HEK293 (cell line): ENCODE measurements around the gene PGS1.

Experiments used
- CTCF ChIA-PET: fragments of 350-600 bp; formaldehyde crosslinking; extraction: SDS; loops from one replicate; lab custom pipeline; 2021; ENCODE audit warnings: antibody characterized with exemption; lab: Yijun Ruan, JAX
- POLR2A ChIA-PET: fragments of 300-600 bp; formaldehyde crosslinking; extraction: SDS; loops from one replicate; lab custom pipeline; 2020; ENCODE audit warnings: antibody characterized with exemption, inconsistent platforms; lab: Yijun Ruan, JAX
- H3K27ac ChIP-seq: fragments of 200-500 bp; sonication (Bioruptor generic); 2 replicates; pipeline ENCODE4 v1.5.1; 2014; ENCODE audit warnings: low read depth, low read length, control low read depth, inconsistent platforms; ENCODE audit errors: extremely low read depth
- H3K36me3 ChIP-seq, 2 experiments: fragments of 200-500 bp in 1 of 2; sonication (Bioruptor generic) in 1 of 2; 1 replicate in 1 of 2; 2 replicates in 1 of 2; pipeline ENCODE4 v1.5.1; 2014 to 2017; ENCODE audit warnings: inconsistent platforms in 2 of 2, low read length in 2 of 2; ENCODE audit not compliant: control insufficient read depth in 2 of 2, insufficient read depth in 1 of 2
- H3K4me1 ChIP-seq: fragments of 200-500 bp; sonication (Bioruptor generic); 2 replicates; pipeline ENCODE4 v1.5.1; 2014; ENCODE audit warnings: mild to moderate bottlenecking, low read length, inconsistent platforms; ENCODE audit not compliant: control insufficient read depth, insufficient read depth
- H3K4me3 ChIP-seq: 2 replicates; pipeline ENCODE4 v1.5.1; 2011; ENCODE audit warnings: low read depth, mild to moderate bottlenecking, control low read depth, low read length, moderate library complexity
- H3K9me3 ChIP-seq: fragments of 200-500 bp; sonication (Bioruptor generic); 2 replicates; pipeline ENCODE4 v1.5.1; 2014; ENCODE audit warnings: low read depth, low read length, inconsistent platforms; ENCODE audit not compliant: control insufficient read depth, insufficient read depth
- GLI2 ChIP-seq: fragments of 450-650 bp; formaldehyde crosslinking; IDR thresholded peaks from 2 replicates; pipeline ENCODE4; 2017; ENCODE audit warnings: missing biosample characterization, missing genetic modification characterization, low read depth, borderline replicate concordance
- GLI4 ChIP-seq: fragments of 450-650 bp; formaldehyde crosslinking; IDR thresholded peaks from 2 replicates; pipeline ENCODE4 v1.5.1; 2016; ENCODE audit warnings: missing biosample characterization, missing genetic modification characterization
- GLIS2 ChIP-seq: fragments of 450-650 bp; formaldehyde crosslinking; IDR thresholded peaks from 2 replicates; pipeline ENCODE4 v1.5.1; 2016; ENCODE audit warnings: missing biosample characterization, missing genetic modification characterization
- KLF10 ChIP-seq: fragments of 450-650 bp; IDR thresholded peaks from 2 replicates; pipeline ENCODE4 v1.5.1; 2018; ENCODE audit warnings: missing biosample characterization, mild to moderate bottlenecking, missing genetic modification characterization
- KLF7 ChIP-seq: fragments of 450-650 bp; formaldehyde crosslinking; IDR thresholded peaks from 2 replicates; pipeline ENCODE4 v1.5.1; 2016; ENCODE audit warnings: missing biosample characterization, missing genetic modification characterization, borderline replicate concordance
- MZF1 ChIP-seq: fragments of 450-650 bp; formaldehyde crosslinking; IDR thresholded peaks from 2 replicates; pipeline ENCODE4 v1.5.1; 2017; ENCODE audit warnings: missing biosample characterization, missing genetic modification characterization, borderline replicate concordance
- OSR2 ChIP-seq: fragments of 450-650 bp; formaldehyde crosslinking; IDR thresholded peaks from 2 replicates; pipeline ENCODE4 v1.5.1; 2016; ENCODE audit warnings: missing biosample characterization, missing genetic modification characterization
- PATZ1 ChIP-seq: fragments of 450-650 bp; formaldehyde crosslinking; IDR thresholded peaks from 2 replicates; pipeline ENCODE4 v1.5.1; 2016; ENCODE audit warnings: missing biosample characterization, missing genetic modification characterization
- SALL2 ChIP-seq: fragments of 450-650 bp; formaldehyde crosslinking; IDR thresholded peaks from 2 replicates; pipeline ENCODE4 v1.5.0; 2017; ENCODE audit warnings: missing biosample characterization, mild to moderate bottlenecking, missing genetic modification characterization, borderline replicate concordance
- SCRT2 ChIP-seq: fragments of 450-650 bp; formaldehyde crosslinking; IDR thresholded peaks from 2 replicates; pipeline ENCODE4 v1.5.1; 2016; ENCODE audit warnings: missing biosample characterization, missing genetic modification characterization
- SP7 ChIP-seq: fragments of 450-650 bp; formaldehyde crosslinking; IDR thresholded peaks from 2 replicates; pipeline ENCODE4 v1.5.1; 2016; ENCODE audit warnings: missing biosample characterization, missing genetic modification characterization
- YY1 ChIP-seq: fragments of 450-650 bp; formaldehyde crosslinking; IDR thresholded peaks from 2 replicates; pipeline ENCODE4 v1.5.1; 2018; ENCODE audit warnings: missing biosample characterization, missing genetic modification characterization
- ZBTB20 ChIP-seq: fragments of 450-650 bp; formaldehyde crosslinking; IDR thresholded peaks from 2 replicates; pipeline ENCODE4 v1.5.1; 2016; ENCODE audit warnings: missing biosample characterization, missing genetic modification characterization
- ZBTB21 ChIP-seq: fragments of 450-650 bp; formaldehyde crosslinking; IDR thresholded peaks from 2 replicates; pipeline ENCODE4 v1.5.1; 2017; ENCODE audit warnings: missing biosample characterization, missing genetic modification characterization
- ZBTB6 ChIP-seq: fragments of 450-650 bp; formaldehyde crosslinking; IDR thresholded peaks from 2 replicates; pipeline ENCODE4 v1.5.1; 2017; ENCODE audit warnings: missing biosample characterization, missing genetic modification characterization
- ZBTB8A ChIP-seq: fragments of 450-650 bp; formaldehyde crosslinking; IDR thresholded peaks from 2 replicates; pipeline ENCODE4 v1.5.1; 2016; ENCODE audit warnings: missing biosample characterization, missing genetic modification characterization
- ZNF146 ChIP-seq: fragments of 450-650 bp; formaldehyde crosslinking; IDR thresholded peaks from 2 replicates; pipeline ENCODE4 v1.5.1; 2016; ENCODE audit warnings: missing biosample characterization, missing genetic modification characterization
- ZNF2 ChIP-seq: fragments of 450-650 bp; formaldehyde crosslinking; IDR thresholded peaks from 2 replicates; pipeline ENCODE4 v1.5.1; 2016; ENCODE audit warnings: missing biosample characterization, missing genetic modification characterization
- ZNF214 ChIP-seq: fragments of 450-650 bp; formaldehyde crosslinking; IDR thresholded peaks from 2 replicates; pipeline ENCODE4 v1.5.1; 2017; ENCODE audit warnings: missing biosample characterization, mild to moderate bottlenecking, missing genetic modification characterization, borderline replicate concordance
- ZNF248 ChIP-seq: fragments of 450-650 bp; formaldehyde crosslinking; IDR thresholded peaks from 2 replicates; pipeline ENCODE4 v1.5.1; 2017; ENCODE audit warnings: missing biosample characterization, missing genetic modification characterization
- ZNF26 ChIP-seq: fragments of 450-650 bp; formaldehyde crosslinking; IDR thresholded peaks from 2 replicates; pipeline ENCODE4 v1.5.1; 2016; ENCODE audit warnings: missing biosample characterization, missing genetic modification characterization
- ZNF501 ChIP-seq: fragments of 450-650 bp; formaldehyde crosslinking; IDR thresholded peaks from 2 replicates; pipeline ENCODE4 v1.5.1; 2016; ENCODE audit warnings: missing biosample characterization, missing genetic modification characterization
- ZNF530 ChIP-seq: fragments of 450-650 bp; formaldehyde crosslinking; IDR thresholded peaks from 2 replicates; pipeline ENCODE4 v1.5.1; 2016; ENCODE audit warnings: low read depth, missing biosample characterization, missing genetic modification characterization
- ZNF571 ChIP-seq: fragments of 450-650 bp; formaldehyde crosslinking; IDR thresholded peaks from 2 replicates; pipeline ENCODE4 v1.5.0; 2017; ENCODE audit warnings: missing biosample characterization, missing genetic modification characterization
- ZNF580 ChIP-seq: fragments of 450-650 bp; formaldehyde crosslinking; IDR thresholded peaks from 2 replicates; pipeline ENCODE4 v1.5.1; 2016; ENCODE audit warnings: missing biosample characterization, missing genetic modification characterization
- ZNF585B ChIP-seq: fragments of 450-650 bp; formaldehyde crosslinking; IDR thresholded peaks from 2 replicates; pipeline ENCODE4 v1.5.1; 2016; ENCODE audit warnings: missing biosample characterization, missing genetic modification characterization
- ZNF610 ChIP-seq: fragments of 450-650 bp; formaldehyde crosslinking; IDR thresholded peaks from 2 replicates; pipeline ENCODE4 v1.5.1; 2016; ENCODE audit warnings: missing biosample characterization, missing genetic modification characterization, borderline replicate concordance
- ZNF692 ChIP-seq: fragments of 450-650 bp; formaldehyde crosslinking; IDR thresholded peaks from 2 replicates; pipeline ENCODE4 v1.5.1; 2016; ENCODE audit warnings: missing biosample characterization, missing genetic modification characterization
- ZSCAN23 ChIP-seq: fragments of 450-650 bp; formaldehyde crosslinking; IDR thresholded peaks from 2 replicates; pipeline ENCODE4 v1.5.1; 2016; ENCODE audit warnings: missing biosample characterization, missing genetic modification characterization

The PGS1 gene, protein sequence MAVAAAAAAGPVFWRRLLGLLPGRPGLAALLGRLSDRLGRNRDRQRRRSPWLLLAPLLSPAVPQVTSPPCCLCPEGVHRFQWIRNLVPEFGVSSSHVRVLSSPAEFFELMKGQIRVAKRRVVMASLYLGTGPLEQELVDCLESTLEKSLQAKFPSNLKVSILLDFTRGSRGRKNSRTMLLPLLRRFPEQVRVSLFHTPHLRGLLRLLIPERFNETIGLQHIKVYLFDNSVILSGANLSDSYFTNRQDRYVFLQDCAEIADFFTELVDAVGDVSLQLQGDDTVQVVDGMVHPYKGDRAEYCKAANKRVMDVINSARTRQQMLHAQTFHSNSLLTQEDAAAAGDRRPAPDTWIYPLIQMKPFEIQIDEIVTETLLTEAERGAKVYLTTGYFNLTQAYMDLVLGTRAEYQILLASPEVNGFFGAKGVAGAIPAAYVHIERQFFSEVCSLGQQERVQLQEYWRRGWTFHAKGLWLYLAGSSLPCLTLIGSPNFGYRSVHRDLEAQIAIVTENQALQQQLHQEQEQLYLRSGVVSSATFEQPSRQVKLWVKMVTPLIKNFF

GRCh38 chr17:78378225-78379130, at the start of gene PGS1:
PGS1 (plus strand) TSS chr17:78378649; CDS start chr17:78378666, 17 bp downstream.
- POLR2A ChIA-PET, result interaction anchor here (0.6 to 1.8 kb wide), 5 partner anchors 10 to 18 kb away, joined by 3 to 6 read pairs (median 3); no protein-coding TSS in a partner anchor
- Histone ChIP-seq H3K4me3 (peak within 1 kb of the TSS; percentile 92), H3K4me1 (peaks cover 5% of the 10 kb centered on the region; the same call in 1 of the 2 replicates), H3K36me3 (peaks cover 3% of the 10 kb centered on the region in 2 experiments), H3K9me3 (no peaks in the 10 kb centered on the region), H3K27ac (peak within 1 kb of the TSS; percentile 51; the same call in 1 of the 2 replicates)
- CTCF ChIA-PET, result interaction anchor here (1.4 to 1.8 kb wide), 3 partner anchors 18 to 43 kb away, joined by 4 to 8 read pairs (median 5); no protein-coding TSS in a partner anchor
- TF ChIP-seq KLF10 (tag by site-specific recombination), result 0 out of 2 replicates have a peak, but pooled peaks have one; percentile 61
- no peak for TF ChIP-seq SALL2 (tag by site-specific recombination)
- peak; percentile 85 for TF ChIP-seq GLI4 (tag by site-specific recombination)
- TF ChIP-seq ZNF571 (tag by site-specific recombination), result no peak
- peak; percentile 81; the same call in 1 of the 2 replicates for TF ChIP-seq GLIS2 (tag by site-specific recombination)
- TF ChIP-seq ZNF501, result peak; percentile 75
- peak; percentile 32; the same call in 1 of the 2 replicates for TF ChIP-seq ZBTB20
- TF ChIP-seq MZF1 (tag by site-specific recombination), result no peak
- TF ChIP-seq ZNF580, result peak; percentile 93
- peak; percentile 95 for TF ChIP-seq YY1 (tag by site-specific recombination)
- 0 out of 2 replicates have a peak, but pooled peaks have one; percentile 71 for TF ChIP-seq ZNF2 (tag by site-specific recombination)
- TF ChIP-seq ZNF530 (tag by site-specific recombination), result no peak
- TF ChIP-seq SCRT2 (tag by site-specific recombination), result peak; percentile 20; the same call in 1 of the 2 replicates
- TF ChIP-seq ZBTB8A (tag by site-specific recombination), result peak; percentile 60
- no peak for TF ChIP-seq ZNF214 (tag by site-specific recombination)
- TF ChIP-seq ZNF26, result no peak
- TF ChIP-seq ZNF692 (tag by site-specific recombination), result no peak
- 0 out of 2 replicates have a peak, but pooled peaks have one; percentile 45 for TF ChIP-seq ZSCAN23 (tag by site-specific recombination)
- TF ChIP-seq ZBTB6 (tag by site-specific recombination), result peak; percentile 97
- TF ChIP-seq ZNF585B (tag by site-specific recombination), result no peak
- 0 out of 2 replicates have a peak, but pooled peaks have one; percentile 19 for TF ChIP-seq ZNF146 (tag by site-specific recombination)
- TF ChIP-seq KLF7 (tag by site-specific recombination), result no peak
- peak; percentile 75 for TF ChIP-seq OSR2
- TF ChIP-seq ZBTB21 (tag by site-specific recombination), result peak; percentile 59
- TF ChIP-seq PATZ1 (tag by site-specific recombination), result peak; percentile 97
- TF ChIP-seq ZNF248 (tag by site-specific recombination), result no peak
- peak; percentile 76; the same call in 1 of the 2 replicates for TF ChIP-seq ZNF610 (tag by site-specific recombination)
- TF ChIP-seq SP7, result peak; percentile 92
- no peak for TF ChIP-seq GLI2 (tag by site-specific recombination)
